ENCODE results near the gene CFAP251. TPM values are rescaled to one million over a fixed set of nuclear protein-coding genes. Genes with fewer than 3 reads are reported as not detected.

The CFAP251 gene
- total RNA-seq, 1 experiment from 2014 or later: 3.2 TPM

GRCh38 chr12:121930862-121931261, 12.5 kb downstream of the CFAP251 start:
- intact Hi-C loops (cut with micrococcal nuclease): no loop called here
- H3K4me3 ChIP-seq (ENCODE audit: low read length): no peak overlapping the region
- H3K9ac ChIP-seq (ENCODE audit: low read length): no peak overlapping the region
- ChIA-PET CTCF (no interaction called here), POLR2A (ENCODE audit: unreplicated experiment) (no interaction called here)
- no peaks in the 10 kb centered on the region for H3K9me3 ChIP-seq (ENCODE audit: low read length)
- no TSS peak for BruUV-seq (replicated peaks)
- 0 out of 2 replicates have a peak, but pooled peaks cover 3% of the 10 kb centered on the region for H3K36me3 ChIP-seq (ENCODE audit: low read depth, low read length)
- no peak overlapping the region for H2AFZ ChIP-seq (ENCODE audit: low read length)
- no peak for ATAC-seq
- TF ChIP-seq EZH2 (IDR thresholded peaks at IDR 0.05; ENCODE audit: low read length, unreplicated experiment): no peak
- TF ChIP-seq CTCF (conservative IDR thresholded peaks at IDR 0.05; ENCODE audit: low read depth, low read length): no peak
- no peak for TF ChIP-seq EZH2phosphoT487 (IDR thresholded peaks at IDR 0.05; ENCODE audit: borderline replicate concordance, low read length)
- H3K9me2 ChIP-seq (replicated peaks; ENCODE audit: low read length): no peaks in the 10 kb centered on the region
- no peak for DNase-seq
- no peaks in the 10 kb centered on the region for H3K4me1 ChIP-seq (ENCODE audit: insufficient read depth, low read length)
- no peak overlapping the region for H3K27ac ChIP-seq (ENCODE audit: low read length)
- H4K20me1 ChIP-seq (ENCODE audit: low read length): no peaks in the 10 kb centered on the region
- no peaks in the 10 kb centered on the region for H3K79me2 ChIP-seq (ENCODE audit: low read length)
- no peaks in the 10 kb centered on the region for H3K27me3 ChIP-seq (ENCODE audit: low read length)
- no peak overlapping the region for H3K4me2 ChIP-seq (ENCODE audit: low read length)
- no peaks in the 10 kb centered on the region for H3F3A ChIP-seq (ENCODE audit: low read length, unreplicated experiment)

- H3K4me2 ChIP-seq (ENCODE audit: low read length): no peak overlapping the region
- no peak overlapping the region for H3K27ac ChIP-seq (ENCODE audit: low read length)
- no peaks in the 10 kb centered on the region for H3K4me1 ChIP-seq (ENCODE audit: insufficient read depth, low read length)
- H2AFZ ChIP-seq (ENCODE audit: low read length): no peak overlapping the region
- no peaks in the 10 kb centered on the region for H3K79me2 ChIP-seq (ENCODE audit: low read length)
- intact Hi-C loops (cut with micrococcal nuclease): no loop called here
- H4K20me1 ChIP-seq (ENCODE audit: low read length): no peaks in the 10 kb centered on the region
- ATAC-seq (no peak), DNase-seq (no peak)
- H3K9ac ChIP-seq (ENCODE audit: low read length): no peak overlapping the region
- 0 out of 2 replicates have a peak, but pooled peaks cover 3% of the 10 kb centered on the region for H3K36me3 ChIP-seq (ENCODE audit: low read depth, low read length)
- H3K9me3 ChIP-seq (ENCODE audit: low read length): no peaks in the 10 kb centered on the region
- TF ChIP-seq CTCF (conservative IDR thresholded peaks at IDR 0.05; ENCODE audit: low read depth, low read length): no peak
- no peak for TF ChIP-seq EZH2 (IDR thresholded peaks at IDR 0.05; ENCODE audit: low read length, unreplicated experiment)
- TF ChIP-seq EZH2phosphoT487 (IDR thresholded peaks at IDR 0.05; ENCODE audit: borderline replicate concordance, low read length): no peak
- BruUV-seq (replicated peaks): no TSS peak
- no peak overlapping the region for H3K4me3 ChIP-seq (ENCODE audit: low read length)
- ChIA-PET POLR2A (ENCODE audit: unreplicated experiment) (no interaction called here), CTCF (no interaction called here)
- no peaks in the 10 kb centered on the region for H3F3A ChIP-seq (ENCODE audit: low read length, unreplicated experiment)
- no peaks in the 10 kb centered on the region for H3K27me3 ChIP-seq (ENCODE audit: low read length)
- H3K9me2 ChIP-seq (replicated peaks; ENCODE audit: low read length): no peaks in the 10 kb centered on the region
Measured at GRCh38 chr12:121932176-121932536, 13.8 kb downstream of the CFAP251 start.

- no peaks in the 10 kb centered on the region for H3K9me3 ChIP-seq (ENCODE audit: low read length)
- H3K4me3 ChIP-seq (ENCODE audit: low read length): no peak overlapping the region
- ATAC-seq (no peak), DNase-seq (no peak)
- H3K4me2 ChIP-seq (ENCODE audit: low read length): no peak overlapping the region
- H2AFZ ChIP-seq (ENCODE audit: low read length): no peak overlapping the region
- BruUV-seq (replicated peaks): no TSS peak
- no peaks in the 10 kb centered on the region for H3F3A ChIP-seq (ENCODE audit: low read length, unreplicated experiment)
- intact Hi-C loops (cut with micrococcal nuclease): no loop called here
- POLR2A ChIA-PET (ENCODE audit: unreplicated experiment): no interaction called here
- H3K27ac ChIP-seq (ENCODE audit: low read length): no peak overlapping the region
- no peaks in the 10 kb centered on the region for H3K9me2 ChIP-seq (replicated peaks; ENCODE audit: low read length)
- H3K27me3 ChIP-seq (ENCODE audit: low read length): no peaks in the 10 kb centered on the region
- H4K20me1 ChIP-seq (ENCODE audit: low read length): no peaks in the 10 kb centered on the region
- no peaks in the 10 kb centered on the region for H3K4me1 ChIP-seq (ENCODE audit: insufficient read depth, low read length)
- CTCF ChIA-PET: no interaction called here
- H3K36me3 ChIP-seq (ENCODE audit: low read depth, low read length): 0 out of 2 replicates have a peak, but pooled peaks cover 3% of the 10 kb centered on the region
- no peak for TF ChIP-seq EZH2 (IDR thresholded peaks at IDR 0.05; ENCODE audit: low read length, unreplicated experiment)
- no peak for TF ChIP-seq EZH2phosphoT487 (IDR thresholded peaks at IDR 0.05; ENCODE audit: borderline replicate concordance, low read length)
- TF ChIP-seq CTCF (conservative IDR thresholded peaks at IDR 0.05; ENCODE audit: low read depth, low read length): no peak
- no peak overlapping the region for H3K9ac ChIP-seq (ENCODE audit: low read length)
- H3K79me2 ChIP-seq (ENCODE audit: low read length): no peaks in the 10 kb centered on the region
Measured at GRCh38 chr12:121932914-121933521, 14.6 kb downstream of the CFAP251 start.
